Prostate gland (tissue), 2 donors: ENCODE measurements around the gene STK11.

Source experiments
- CTCF ChIP-seq, 4 experiments: fragments of 200-600 bp in 2 of 4; fragments of 450-650 bp in 2 of 4; sonication (generic) in 2 of 4; IDR thresholded peaks; 1 replicate in 3 of 4; 2 replicates in 1 of 4; pipeline ENCODE4 v1.5.1; 2016 to 2019; ENCODE audit warnings: antibody characterized with exemption in 4 of 4, mild to moderate bottlenecking in 2 of 4, moderate library complexity in 2 of 4
- POLR2A ChIP-seq: fragments of 450-650 bp; IDR thresholded peaks from one replicate; pipeline ENCODE4 v1.6.1; 2016; ENCODE audit warnings: antibody characterized with exemption, mild to moderate bottlenecking

GRCh38 chr19:1206150-1206863, 729 bp downstream of the STK11 start:
- no peak for TF ChIP-seq CTCF (IDR thresholded peaks at IDR 0.05)
- TF ChIP-seq POLR2A, result no peak
